Thyroid gland (tissue), 4 donors: Measurements from ENCODE around the gene TSSK6.

Experiments used
- CTCF ChIP-seq, 6 experiments: fragments of 200-600 bp in 3 of 6; fragments of 450-650 bp in 3 of 6; sonication (generic) in 3 of 6; IDR thresholded peaks; one replicate each; pipeline ENCODE4 v1.5.1; 2016 to 2019; ENCODE audit warnings: antibody characterized with exemption in 6 of 6, mild to moderate bottlenecking in 2 of 6, inconsistent platforms in 1 of 6, moderate library complexity in 1 of 6
- POLR2A ChIP-seq, 2 donors: fragments of 450-650 bp; IDR thresholded peaks; one replicate each; pipeline ENCODE4 v1.6.1; 2017; ENCODE audit warnings: antibody characterized with exemption in 2 of 2, mild to moderate bottlenecking in 2 of 2, moderate library complexity in 1 of 2

DNA sequence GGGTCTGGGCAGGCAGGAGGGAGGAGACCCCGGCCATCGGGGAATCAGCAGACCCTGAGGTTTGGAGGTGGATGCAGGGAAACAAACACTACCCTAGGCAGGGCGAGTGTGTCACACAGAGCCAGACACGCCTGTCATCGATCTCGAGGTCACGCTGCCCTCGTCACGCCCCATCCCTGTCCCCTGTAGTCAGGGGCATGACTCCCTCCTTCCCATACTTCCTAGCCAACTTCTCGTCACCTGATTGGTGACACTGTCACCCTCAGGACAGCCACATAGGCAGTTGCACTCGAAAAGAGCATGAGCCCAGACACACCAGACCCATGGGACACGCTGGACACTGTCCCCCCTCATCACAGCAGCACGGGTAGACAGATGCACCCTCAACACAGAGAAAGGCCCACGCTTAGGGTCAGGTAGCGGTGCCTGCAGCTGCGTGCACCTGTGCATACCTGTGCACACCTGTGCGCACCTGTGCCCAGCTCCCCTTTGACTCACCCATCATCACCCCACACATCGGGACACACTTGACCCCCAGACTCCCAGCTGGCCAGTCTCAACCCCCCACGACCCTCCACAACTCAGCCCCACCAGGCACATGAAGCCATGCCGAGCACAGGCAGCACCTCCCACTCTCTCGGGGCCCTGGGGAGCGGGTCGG, 34.6 kb upstream of the TSSK6 start:
- TF ChIP-seq CTCF (IDR thresholded peaks at IDR 0.05) (no peak), POLR2A (IDR thresholded peaks at IDR 0.05) (no peak)
